H9 (cell line): ENCODE results near the gene SNX11. TPM values are rescaled to one million over a fixed set of nuclear protein-coding genes. Genes with fewer than 3 reads are reported as not detected.

Experiments
- DNase-seq: peaks from one replicate; pipeline ENCODE4 v3.0.0-alpha.2; 2017
- H2AFZ ChIP-seq: one replicate; pipeline ENCODE4 v1.6.1; 2013; ENCODE audit warnings: mild to moderate bottlenecking, low read length, control low read depth, moderate library complexity
- H2AK5ac ChIP-seq: 2 replicates; pipeline ENCODE4 v1.6.1; 2013; ENCODE audit warnings: low read length, control low read depth, mixed read lengths; ENCODE audit not compliant: insufficient read length
- H2BK120ac ChIP-seq: one replicate; pipeline ENCODE4 v1.6.1; 2013; ENCODE audit warnings: low read depth, mild to moderate bottlenecking, low read length, control low read depth, inconsistent platforms; ENCODE audit not compliant: poor library complexity, severe bottlenecking
- H2BK12ac ChIP-seq: 2 replicates; pipeline ENCODE4 v1.6.1; 2013; ENCODE audit warnings: low read length, control low read depth, mixed read lengths, low read depth; ENCODE audit not compliant: insufficient read length
- H2BK15ac ChIP-seq: 2 replicates; pipeline ENCODE4 v1.6.1; 2013; ENCODE audit warnings: low read depth, low read length, control low read depth
- H2BK20ac ChIP-seq: one replicate; pipeline ENCODE4 v1.6.1; 2013; ENCODE audit warnings: low read depth, mild to moderate bottlenecking, low read length, control low read depth, inconsistent platforms; ENCODE audit not compliant: poor library complexity, severe bottlenecking
- H2BK5ac ChIP-seq: 2 replicates; pipeline ENCODE4 v1.6.1; 2013; ENCODE audit warnings: low read length, control low read depth, mixed read lengths; ENCODE audit not compliant: insufficient read length
- H3K14ac ChIP-seq: 2 replicates; pipeline ENCODE4 v1.6.1; 2013; ENCODE audit warnings: low read length, control low read depth; ENCODE audit not compliant: insufficient read depth
- H3K18ac ChIP-seq: 2 replicates; pipeline ENCODE4 v1.6.1; 2013; ENCODE audit warnings: low read depth, mild to moderate bottlenecking, mixed read lengths, low read length, control low read depth; ENCODE audit not compliant: insufficient read length
- H3K23ac ChIP-seq: 2 replicates; pipeline ENCODE4 v1.6.1; 2013; ENCODE audit warnings: low read length, control low read depth, mixed read lengths, low read depth; ENCODE audit not compliant: insufficient read length
- H3K23me2 ChIP-seq: 2 replicates; pipeline ENCODE4 v1.6.1; 2013; ENCODE audit warnings: low read depth, mild to moderate bottlenecking, mixed read lengths, low read length, control low read depth; ENCODE audit not compliant: insufficient read length, poor library complexity, severe bottlenecking
- H3K27ac ChIP-seq: 2 replicates; pipeline ENCODE4 v1.5.1; 2013; ENCODE audit warnings: low read length, control low read depth, mixed read lengths, low read depth; ENCODE audit not compliant: insufficient read length
- H3K27me3 ChIP-seq: 2 replicates; pipeline ENCODE4 v1.6.1; 2013; ENCODE audit warnings: low read length, control low read depth, inconsistent platforms; ENCODE audit not compliant: insufficient read depth
- H3K4ac ChIP-seq: 2 replicates; pipeline ENCODE4 v1.6.1; 2013; ENCODE audit warnings: low read depth, mild to moderate bottlenecking, control low read depth, inconsistent platforms, low read length, moderate library complexity
- H3K4me1 ChIP-seq: 2 replicates; pipeline ENCODE4 v1.6.1; 2013; ENCODE audit warnings: low read length, control low read depth, inconsistent platforms; ENCODE audit not compliant: insufficient read depth
- H3K4me2 ChIP-seq: 2 replicates; pipeline ENCODE4 v1.6.1; 2013; ENCODE audit warnings: low read length, control low read depth, mixed read lengths; ENCODE audit not compliant: insufficient read length, insufficient read depth
- H3K56ac ChIP-seq: 2 replicates; pipeline ENCODE4 v1.6.1; 2013; ENCODE audit warnings: low read depth, mild to moderate bottlenecking, mixed read lengths, low read length, control low read depth; ENCODE audit not compliant: insufficient read length
- H3K79me1 ChIP-seq: 2 replicates; pipeline ENCODE4 v1.6.1; 2013; ENCODE audit warnings: low read depth, mild to moderate bottlenecking, moderate library complexity, low read length, control low read depth, inconsistent platforms; ENCODE audit not compliant: insufficient read depth, poor library complexity, severe bottlenecking
- H3K79me2 ChIP-seq: 2 replicates; pipeline ENCODE4 v1.6.1; 2013; ENCODE audit warnings: low read length, control low read depth, inconsistent platforms; ENCODE audit not compliant: insufficient read depth
- H3K9ac ChIP-seq: 2 replicates; pipeline ENCODE4 v1.6.1; 2013; ENCODE audit warnings: low read length, control low read depth, mixed read lengths; ENCODE audit not compliant: insufficient read length; ENCODE audit errors: extremely low read depth
- H3K9me3 ChIP-seq: one replicate; pipeline ENCODE4 v1.6.1; 2013; ENCODE audit warnings: low read depth, low read length, inconsistent platforms; ENCODE audit not compliant: control insufficient read depth
- H3T11ph ChIP-seq: one replicate; pipeline ENCODE4 v1.6.1; 2013; ENCODE audit warnings: mild to moderate bottlenecking, low read length, control low read depth, inconsistent platforms
- H4K20me1 ChIP-seq: one replicate; pipeline ENCODE4 v1.6.1; 2013; ENCODE audit not compliant: control insufficient read depth, insufficient read length, insufficient read depth
- H4K5ac ChIP-seq: 2 replicates; pipeline ENCODE4 v1.6.1; 2013; ENCODE audit warnings: low read depth, mild to moderate bottlenecking, mixed read lengths, low read length, control low read depth; ENCODE audit not compliant: insufficient read length
- H4K8ac ChIP-seq: replicated peaks from 2 replicates; pipeline ENCODE4 v1.6.1; 2013; ENCODE audit warnings: low read length, control low read depth, mixed read lengths, low read depth; ENCODE audit not compliant: insufficient read length
- H4K91ac ChIP-seq: 2 replicates; pipeline ENCODE4 v1.6.1; 2013; ENCODE audit warnings: low read depth, mild to moderate bottlenecking, moderate library complexity, mixed read lengths, low read length, control low read depth; ENCODE audit not compliant: insufficient read length
- H3K27ac Mint-ChIP-seq, 3 experiments: 2 replicates in 2 of 3; 3 replicates in 1 of 3; pipeline ENCODE4 v1.8.0; 2020 to 2021; ENCODE audit warnings: mixed read lengths in 3 of 3, mild to moderate bottlenecking in 1 of 3, moderate library complexity in 1 of 3
- H3K27me3 Mint-ChIP-seq: 2 replicates; pipeline ENCODE4 v1.8.0; 2021; ENCODE audit warnings: low read depth, mild to moderate bottlenecking, moderate library complexity, mixed read lengths
- H3K36me3 Mint-ChIP-seq, 3 experiments: 2 replicates in 2 of 3; 3 replicates in 1 of 3; pipeline ENCODE4 v1.8.0; 2020 to 2021; ENCODE audit warnings: low read depth in 3 of 3, mixed read lengths in 3 of 3; ENCODE audit not compliant: insufficient read depth in 1 of 3
- H3K4me1 Mint-ChIP-seq, 2 experiments: 2 replicates each; pipeline ENCODE4 v1.8.0; 2020; ENCODE audit warnings: mixed read lengths in 2 of 2
- H3K4me3 Mint-ChIP-seq, 2 experiments: 2 replicates in 1 of 2; 3 replicates in 1 of 2; pipeline ENCODE4 v1.8.0; 2020 to 2021; ENCODE audit warnings: mild to moderate bottlenecking in 2 of 2, mixed read lengths in 2 of 2, moderate library complexity in 1 of 2
- H3K9me3 Mint-ChIP-seq, 2 experiments: 2 replicates in 1 of 2; 3 replicates in 1 of 2; pipeline ENCODE4 v1.8.0; 2020; ENCODE audit warnings: mild to moderate bottlenecking in 2 of 2, mixed read lengths in 2 of 2, moderate library complexity in 1 of 2
- CTCF ChIP-seq: fragments of 200-600 bp; sonication (generic); conservative IDR thresholded peaks from 3 replicates; pipeline ENCODE4 v1.8.0; 2021; ENCODE audit warnings: antibody characterized with exemption, mild to moderate bottlenecking
- WGBS: extraction: QIAGEN DNeasy Blood & Tissue Kit; methylation state at CpG from one replicate; pipeline ENCODE4 v1.1.7; 2013; ENCODE audit warnings: missing lambda C conversion rate, low lambda C conversion rate, mixed read lengths; ENCODE audit not compliant: insufficient read length; ENCODE audit errors: extremely low coverage; 5-methylcytosine and 5-hydroxymethylcytosine counted together
- total RNA-seq: library from RNA; stranded (reverse); gene quantifications from 2 replicates; pipeline ENCODE4 v1.2.1, GENCODE V29; 2021

The SNX11 gene
- total RNA-seq, 1 experiment from 2014 or later = 20.0 TPM

DNA sequence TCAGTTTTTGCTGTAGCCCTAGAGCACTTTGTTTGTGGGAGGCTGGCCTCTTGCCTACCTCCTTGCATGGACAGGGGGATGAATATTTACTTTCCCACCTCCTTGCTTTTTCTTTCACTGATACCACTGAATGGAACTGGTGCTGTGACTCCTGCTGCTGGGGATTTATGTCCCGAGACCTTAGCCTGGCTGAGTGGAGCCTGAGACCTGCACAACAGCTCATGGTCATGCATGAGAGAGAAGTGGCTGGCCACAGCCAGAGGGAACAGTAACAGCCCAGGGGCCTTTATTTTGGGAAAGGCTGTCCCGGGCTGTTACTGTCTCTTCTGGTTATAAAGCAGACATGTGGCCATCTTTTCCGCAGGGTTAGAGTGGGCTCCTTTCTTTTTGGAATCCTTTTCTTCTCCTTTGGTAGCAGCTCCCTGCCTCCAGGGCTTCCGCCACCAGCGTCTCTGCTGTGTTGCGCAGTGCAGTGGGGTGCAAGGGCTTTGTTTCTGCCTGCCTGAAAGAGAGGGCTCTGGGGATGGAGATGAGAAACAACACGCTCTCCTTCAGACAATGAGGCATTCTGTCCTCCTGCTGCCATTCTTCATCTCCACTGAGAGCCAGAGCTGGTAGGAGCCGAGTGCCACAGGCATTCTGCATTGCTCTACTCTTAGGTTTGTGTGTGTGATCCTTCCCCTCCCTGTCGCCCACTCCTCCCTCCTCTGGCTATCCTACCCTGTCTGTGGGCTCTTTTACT, 14.5 kb downstream of the SNX11 start:
- Histone ChIP-seq H3K9me3 (no peaks in the 10 kb centered on the region), H3K4me1 (no peaks in the 10 kb centered on the region), H3K27me3 (no peaks in the 10 kb centered on the region), H2BK20ac (no peak overlapping the region), H3K27ac (no peak overlapping the region), H2BK120ac (no peak overlapping the region), H2BK5ac (no peak overlapping the region), H3T11ph (no peak overlapping the region), H3K9ac (no peak overlapping the region), H3K23ac (no peak overlapping the region), H3K23me2 (no peaks in the 10 kb centered on the region), H2AFZ (no peak overlapping the region), H2BK12ac (no peak overlapping the region), H4K8ac (no peak overlapping the region), H3K4me2 (no peak overlapping the region), H4K5ac (no peak overlapping the region), H3K4ac (no peak overlapping the region), H2AK5ac (no peak overlapping the region), H3K56ac (no peak overlapping the region), H4K91ac (no peak overlapping the region), H3K14ac (no peak overlapping the region), H4K20me1 (no peaks in the 10 kb centered on the region), H2BK15ac (no peak overlapping the region), H3K79me2 (no peaks in the 10 kb centered on the region), H3K79me1 (no peaks in the 10 kb centered on the region), H3K18ac (no peak overlapping the region)
- no peak overlapping the region; a peak in 1 of 5 replicates for H3K4me3 Mint-ChIP-seq
- H3K4me1 Mint-ChIP-seq = peaks cover 2 to 3% of the 10 kb centered on the region in 2 experiments; a peak in 3 of 4 replicates
- no peaks in the 10 kb centered on the region for H3K27me3 Mint-ChIP-seq
- no peaks in the 10 kb centered on the region for H3K9me3 Mint-ChIP-seq
- DNase-seq = no peak
- peaks cover 14 to 57% (median 45%) of the 10 kb centered on the region in 3 experiments; a peak in 6 of 7 replicates for H3K36me3 Mint-ChIP-seq
- WGBS = no CpG with 5 or more reads among the region's 9 CpGs
- TF ChIP-seq CTCF = no peak
- no peak overlapping the region for H3K27ac Mint-ChIP-seq
